B cell (primary cell): ENCODE data around the gene NRG2. TPM values are rescaled to one million over a fixed set of nuclear protein-coding genes. Genes with fewer than 3 reads are reported as not detected.

Source experiments
- ATAC-seq: fragments of 200-7000 bp; cut with Tn5 transposase; one replicate; pipeline ENCODE4 v1.10.0; 2021; ENCODE audit warnings: low read depth, mild to moderate bottlenecking, moderate number of reproducible peaks, moderate library complexity
- CTCF ChIA-PET: fragments of 350-600 bp; sonication (Branson Sonifier 250); formaldehyde crosslinking; loops from one replicate; lab custom pipeline; 2021; ENCODE audit warnings: antibody characterized with exemption, inconsistent platforms; lab: Charles Lee
- POLR2A ChIA-PET: fragments of 350-600 bp; sonication (Branson Sonifier 250); formaldehyde crosslinking; loops from one replicate; lab custom pipeline; 2021; ENCODE audit warnings: antibody characterized with exemption; lab: Charles Lee
- DNase-seq: peaks from one replicate; pipeline ENCODE4 v3.0.0; 2013
- H2AFZ ChIP-seq: 2 replicates; pipeline ENCODE4 v1.6.1; 2012; ENCODE audit warnings: mild to moderate bottlenecking, low read depth, low read length; ENCODE audit not compliant: insufficient read depth, poor library complexity, severe bottlenecking
- H3K27ac ChIP-seq, 2 donors: 1 replicate in 1 of 2; 2 replicates in 1 of 2; pipeline ENCODE4 v1.5.1; 2012 to 2013; ENCODE audit warnings: low read length in 2 of 2, mild to moderate bottlenecking in 2 of 2, moderate library complexity in 1 of 2
- H3K27me3 ChIP-seq, 4 experiments: fragments of 200-600 bp in 1 of 4; sonication (generic) in 1 of 4; replicated peaks in 1 of 4; 1 replicate in 2 of 4; 2 replicates in 2 of 4; pipeline versions ENCODE4 v1.6.1 to v1.7.0; 2013 to 2016; ENCODE audit warnings: low read length in 3 of 4, mild to moderate bottlenecking in 2 of 4, mixed read lengths in 1 of 4, moderate library complexity in 1 of 4; ENCODE audit not compliant: insufficient read depth in 4 of 4, control insufficient read depth in 3 of 4; ENCODE audit errors: control extremely low read depth in 1 of 4
- H3K36me3 ChIP-seq, 2 experiments: replicated peaks in 1 of 2; 1 replicate in 1 of 2; 2 replicates in 1 of 2; pipeline versions ENCODE4 v1.6.1 to v1.7.1; 2013; ENCODE audit warnings: low read length in 1 of 2; ENCODE audit not compliant: insufficient read depth in 2 of 2, control insufficient read depth in 1 of 2; ENCODE audit errors: control extremely low read depth in 1 of 2, extremely low read depth in 1 of 2
- H3K4me1 ChIP-seq, 2 donors: fragments of 200-600 bp in 1 of 2; sonication (generic) in 1 of 2; 1 replicate in 1 of 2; 2 replicates in 1 of 2; pipeline versions ENCODE4 v1.5.1 to v1.6.1; 2013 to 2017; ENCODE audit warnings: low read length in 2 of 2; ENCODE audit not compliant: control insufficient read depth in 2 of 2, insufficient read depth in 2 of 2
- H3K4me2 ChIP-seq: replicated peaks from 2 replicates; pipeline ENCODE3; 2012; ENCODE audit warnings: mild to moderate bottlenecking, low read depth, low read length; ENCODE audit not compliant: poor library complexity, severe bottlenecking
- H3K4me3 ChIP-seq, 5 experiments: fragments of 200-600 bp in 1 of 5; sonication (generic) in 1 of 5; 1 replicate in 3 of 5; 2 replicates in 2 of 5; pipeline versions ENCODE4 v1.5.1 to v1.7.0; 2011 to 2016; ENCODE audit warnings: low read length in 4 of 5, mild to moderate bottlenecking in 4 of 5, low read depth in 2 of 5, control low read depth in 1 of 5, moderate library complexity in 1 of 5; ENCODE audit not compliant: insufficient read depth in 1 of 5; ENCODE audit errors: control extremely low read depth in 1 of 5, extremely low read depth in 1 of 5
- H3K79me2 ChIP-seq: fragments of 200-600 bp; sonication (generic); one replicate; pipeline ENCODE4 v1.6.0; 2016; ENCODE audit warnings: low read length; ENCODE audit not compliant: control insufficient read depth, insufficient read depth
- H3K9ac ChIP-seq: fragments of 200-600 bp; sonication (generic); 2 replicates; pipeline ENCODE4 v1.6.1; 2017; ENCODE audit warnings: mild to moderate bottlenecking, low read length, moderate library complexity
- H3K9me3 ChIP-seq, 3 donors: one replicate each; pipeline versions ENCODE4 v1.6.1 to v1.7.1; 2013; ENCODE audit warnings: low read length in 2 of 3; ENCODE audit not compliant: control insufficient read depth in 2 of 3, insufficient read depth in 1 of 3; ENCODE audit errors: control extremely low read depth in 1 of 3
- H4K20me1 ChIP-seq: 2 replicates; pipeline ENCODE4 v1.6.0; 2012; ENCODE audit warnings: mild to moderate bottlenecking, low read length; ENCODE audit not compliant: insufficient read depth, control insufficient read depth, poor library complexity, severe bottlenecking
- H3K27ac Mint-ChIP-seq: one replicate; pipeline ENCODE4 v1.8.0; 2021; ENCODE audit warnings: mixed read lengths
- H3K27me3 Mint-ChIP-seq: one replicate; pipeline ENCODE4 v1.8.0; 2021; ENCODE audit warnings: mixed read lengths
- H3K4me1 Mint-ChIP-seq: one replicate; pipeline ENCODE4 v1.8.0; 2021; ENCODE audit warnings: mixed read lengths
- H3K4me3 Mint-ChIP-seq: one replicate; pipeline ENCODE4 v1.8.0; 2021; ENCODE audit warnings: mixed read lengths
- H3K9me3 Mint-ChIP-seq: one replicate; pipeline ENCODE4 v1.8.0; 2022; ENCODE audit warnings: mixed read lengths; ENCODE audit not compliant: insufficient read depth
- CTCF ChIP-seq: fragments of 200-600 bp; IDR thresholded peaks from one replicate; pipeline ENCODE4 v1.8.0; 2022; ENCODE audit warnings: antibody characterized with exemption, mild to moderate bottlenecking
- EZH2 ChIP-seq: IDR thresholded peaks from 2 replicates; pipeline ENCODE4 v1.6.1; 2012; ENCODE audit warnings: borderline replicate concordance, low read depth, mild to moderate bottlenecking, moderate library complexity, low read length; ENCODE audit not compliant: insufficient read depth, poor library complexity, severe bottlenecking
- WGBS: methylation state at CpG from one replicate; pipeline ENCODE4 v1.1.5; 2013; ENCODE audit warnings: missing lambda C conversion rate; ENCODE audit not compliant: insufficient coverage; 5-methylcytosine and 5-hydroxymethylcytosine counted together
- intact Hi-C: fragments of 100-400 bp; cut with micrococcal nuclease; formaldehyde crosslinking; loops from one replicate; pipeline ENCODE4 v1.10.0; 2022
- polyA plus RNA-seq: library from polyadenylated mRNA; depleted of rRNA; stranded (reverse); fragments of >200 nt; gene quantifications from 2 replicates; pipeline ENCODE4 v1.2.3, GENCODE V29; 2012
- total RNA-seq, 2 donors: library from RNA; stranded (reverse); fragments of 120-200 nt in 1 of 2; gene quantifications; 1 replicate in 1 of 2; 2 replicates in 1 of 2; pipeline versions ENCODE4 v1.2.3 to v1.2.4, GENCODE V29; 2013 to 2022

The NRG2 gene
- total and polyA plus RNA-seq, 2 donors (not counting 1 experiment from before 2014, with no cell fraction given), result 0.13 to 0.15 TPM

GRCh38 chr5:139861889-139862207 lies 181.3 kb downstream of the NRG2 start:
- intact Hi-C loops, result no loop called here
- WGBS, result 92% methylated on average over 4 of the region's 4 CpGs
- Mint-ChIP-seq H3K9me3 (no peaks in the 10 kb centered on the region), H3K4me3 (no peak overlapping the region), H3K27me3 (peaks cover 8% of the 10 kb centered on the region), H3K4me1 (peaks cover 7% of the 10 kb centered on the region), H3K27ac (no peak overlapping the region)
- H3K27ac ChIP-seq, result no peak overlapping the region
- no peak overlapping the region for H2AFZ ChIP-seq
- no peaks in the 10 kb centered on the region for H3K9me3 ChIP-seq
- no peaks in the 10 kb centered on the region for H3K36me3 ChIP-seq
- no peak for ATAC-seq
- no peak overlapping the region for H3K9ac ChIP-seq
- TF ChIP-seq EZH2 (no peak), CTCF (no peak)
- no peak for DNase-seq
- ChIA-PET CTCF (interaction anchor here (0.5 to 6.3 kb wide), 8 partner anchors 9 to 505 kb away, joined by 3 to 117 read pairs (median 12); no protein-coding TSS in a partner anchor), POLR2A (no interaction called here)
- H3K4me3 ChIP-seq, result no peak overlapping the region
- H4K20me1 ChIP-seq, result no peaks in the 10 kb centered on the region
- peaks cover 0 to 3% of the 10 kb centered on the region in 2 donors for H3K4me1 ChIP-seq
- H3K27me3 ChIP-seq, result peaks cover 0 to 6% (median 1%) of the 10 kb centered on the region in 4 experiments
- no peak overlapping the region for H3K4me2 ChIP-seq
- no peaks in the 10 kb centered on the region for H3K79me2 ChIP-seq

GRCh38 chr5:139861021-139861888 lies 181.8 kb downstream of the NRG2 start:
- Histone ChIP-seq H3K9ac (no peak overlapping the region), H4K20me1 (no peaks in the 10 kb centered on the region), H3K79me2 (no peaks in the 10 kb centered on the region), H3K4me3 (no peak overlapping the region), H3K4me1 (peaks cover 0 to 3% of the 10 kb centered on the region in 2 donors), H3K27ac (no peak overlapping the region), H3K27me3 (peaks cover 0 to 6% (median 1%) of the 10 kb centered on the region in 4 experiments), H3K9me3 (no peaks in the 10 kb centered on the region), H2AFZ (no peak overlapping the region), H3K4me2 (no peak overlapping the region), H3K36me3 (no peaks in the 10 kb centered on the region)
- 93% methylated on average over 9 of the region's 15 CpGs for WGBS
- ATAC-seq, result no peak
- TF ChIP-seq CTCF (no peak), EZH2 (no peak)
- intact Hi-C loops, result no loop called here
- Mint-ChIP-seq H3K4me3 (no peak overlapping the region), H3K4me1 (peaks cover 7% of the 10 kb centered on the region), H3K27me3 (peaks cover 4% of the 10 kb centered on the region), H3K9me3 (no peaks in the 10 kb centered on the region), H3K27ac (no peak overlapping the region)
- ChIA-PET POLR2A (no interaction called here), CTCF (interaction anchor here (0.5 to 6.3 kb wide), 6 partner anchors 8 to 296 kb away, joined by 3 to 117 read pairs (median 12); no protein-coding TSS in a partner anchor)
- no peak for DNase-seq
